Spleen (tissue), 7 donors: ENCODE data around the gene DUSP6.

Source experiments
- POLR2A ChIP-seq, 3 donors: fragments of 450-650 bp; IDR thresholded peaks; one replicate each; pipeline ENCODE4 v1.5.1; 2017; ENCODE audit warnings: antibody characterized with exemption in 3 of 3, mild to moderate bottlenecking in 1 of 3
- POLR2AphosphoS5 ChIP-seq, 3 donors: sonication (generic); formaldehyde crosslinking; IDR thresholded peaks; one replicate each; pipeline ENCODE4 v1.5.1; 2017; ENCODE audit warnings: antibody characterized with exemption in 3 of 3
- TF ChIP-seq, protein P1 (sequence below), 11 experiments: fragments of 200-600 bp in 7 of 11; fragments of 450-650 bp in 4 of 11; sonication (generic) in 4 of 11; IDR thresholded peaks in 8 of 11; conservative IDR thresholded peaks in 3 of 11; 1 replicate in 7 of 11; 2 replicates in 4 of 11; pipeline versions ENCODE4 v1.4.0 to v1.8.0; 2016 to 2021; ENCODE audit warnings: antibody characterized with exemption in 11 of 11, inconsistent platforms in 4 of 11, mild to moderate bottlenecking in 1 of 11
- donor health status: DM: no; HTN: no; CAD: no; lungs with moderate emphysema.
- donor health status: DM: no; HTN: no; CAD: no.
- donor health status: DM: no; HTN: no; CAD: no.

- TF ChIP-seq, protein P1, sequence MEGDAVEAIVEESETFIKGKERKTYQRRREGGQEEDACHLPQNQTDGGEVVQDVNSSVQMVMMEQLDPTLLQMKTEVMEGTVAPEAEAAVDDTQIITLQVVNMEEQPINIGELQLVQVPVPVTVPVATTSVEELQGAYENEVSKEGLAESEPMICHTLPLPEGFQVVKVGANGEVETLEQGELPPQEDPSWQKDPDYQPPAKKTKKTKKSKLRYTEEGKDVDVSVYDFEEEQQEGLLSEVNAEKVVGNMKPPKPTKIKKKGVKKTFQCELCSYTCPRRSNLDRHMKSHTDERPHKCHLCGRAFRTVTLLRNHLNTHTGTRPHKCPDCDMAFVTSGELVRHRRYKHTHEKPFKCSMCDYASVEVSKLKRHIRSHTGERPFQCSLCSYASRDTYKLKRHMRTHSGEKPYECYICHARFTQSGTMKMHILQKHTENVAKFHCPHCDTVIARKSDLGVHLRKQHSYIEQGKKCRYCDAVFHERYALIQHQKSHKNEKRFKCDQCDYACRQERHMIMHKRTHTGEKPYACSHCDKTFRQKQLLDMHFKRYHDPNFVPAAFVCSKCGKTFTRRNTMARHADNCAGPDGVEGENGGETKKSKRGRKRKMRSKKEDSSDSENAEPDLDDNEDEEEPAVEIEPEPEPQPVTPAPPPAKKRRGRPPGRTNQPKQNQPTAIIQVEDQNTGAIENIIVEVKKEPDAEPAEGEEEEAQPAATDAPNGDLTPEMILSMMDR (IDR thresholded peaks at IDR 0.05 in 8 of 11, conservative IDR thresholded peaks at IDR 0.05 in 3 of 11): no peak
- no peak for TF ChIP-seq POLR2A (IDR thresholded peaks at IDR 0.05)
- peak in 1 of 3 donors; percentile 77 for TF ChIP-seq POLR2AphosphoS5 (IDR thresholded peaks at IDR 0.05)
These were observed 12.8 kb downstream of the DUSP6 start for GRCh38 chr12:89339526-89339925.
